PC-9 (cell line): ENCODE measurements around the gene OR10H2. TPM values are rescaled to one million over a fixed set of nuclear protein-coding genes. Genes with fewer than 3 reads are reported as not detected.

ENCODE experiments used
- BruUV-seq: library from RNA; stranded (reverse); fragments of 400-500 nt; replicated peaks from 2 replicates; lab custom pipeline; 2021; lab: Mats Ljungman, UMichigan
- CTCF ChIA-PET: fragments of 300-600 bp; sonication (Branson Sonifier 250); formaldehyde crosslinking; loops from one replicate; lab custom pipeline; 2022; ENCODE audit warnings: antibody characterized with exemption; lab: Charles Lee
- POLR2A ChIA-PET: fragments of 300-600 bp; sonication (Branson Sonifier 250); formaldehyde crosslinking; loops from one replicate; lab custom pipeline; 2022; ENCODE audit warnings: antibody characterized with exemption; ENCODE audit not compliant: unreplicated experiment; lab: Charles Lee
- DNase-seq, 2 experiments: peaks; one replicate each; pipeline versions ENCODE4 v3.0.0 to v3.0.0-alpha.2; 2015 to 2022; ENCODE audit warnings: mixed read lengths in 1 of 2
- H2AFZ ChIP-seq: fragments of 200-600 bp; sonication (generic); 2 replicates; pipeline ENCODE4 v1.8.1; 2017; ENCODE audit warnings: antibody characterized with exemption
- H3F3A ChIP-seq: fragments of 200-600 bp; sonication (generic); 2 replicates; pipeline ENCODE4 v1.8.1; 2017; ENCODE audit warnings: antibody characterized with exemption, mild to moderate bottlenecking, low read depth; ENCODE audit not compliant: insufficient read depth
- H3K27ac ChIP-seq: fragments of 200-600 bp; sonication (generic); 2 replicates; pipeline ENCODE4 v1.6.1; 2016; ENCODE audit warnings: mixed run types
- H3K27me3 ChIP-seq: fragments of 200-600 bp; sonication (generic); 2 replicates; pipeline ENCODE4 v1.6.1; 2016; ENCODE audit warnings: low read depth, mixed run types; ENCODE audit not compliant: insufficient read depth
- H3K36me3 ChIP-seq: fragments of 200-600 bp; sonication (generic); 2 replicates; pipeline ENCODE4 v1.6.1; 2016; ENCODE audit warnings: low read depth, mixed run types
- H3K4me1 ChIP-seq: fragments of 200-600 bp; sonication (generic); replicated peaks from 2 replicates; pipeline ENCODE4 v1.6.1; 2016; ENCODE audit warnings: mixed run types; ENCODE audit not compliant: insufficient read depth
- H3K4me2 ChIP-seq: fragments of 200-600 bp; sonication (generic); 2 replicates; pipeline ENCODE4 v1.6.1; 2017; ENCODE audit warnings: mixed run types
- H3K4me3 ChIP-seq: fragments of 200-600 bp; sonication (generic); 2 replicates; pipeline ENCODE4 v1.6.1; 2016; ENCODE audit warnings: mixed run types
- H3K79me2 ChIP-seq: fragments of 200-600 bp; sonication (generic); 2 replicates; pipeline ENCODE4 v1.6.1; 2017; ENCODE audit warnings: low read depth, mixed run types
- H3K9me2 ChIP-seq: fragments of 200-600 bp; sonication (generic); 2 replicates; pipeline ENCODE4 v1.8.1; 2017; ENCODE audit warnings: mild to moderate bottlenecking; ENCODE audit not compliant: insufficient read depth
- H3K9me3 ChIP-seq: fragments of 200-600 bp; sonication (generic); 2 replicates; pipeline ENCODE4 v1.8.1; 2016; ENCODE audit warnings: low read depth; ENCODE audit not compliant: insufficient read depth
- H4K20me1 ChIP-seq: fragments of 200-600 bp; sonication (generic); 2 replicates; pipeline ENCODE4 v1.8.1; 2017; ENCODE audit not compliant: insufficient read depth
- EZH2 ChIP-seq: fragments of 200-600 bp; sonication (generic); IDR thresholded peaks from 2 replicates; pipeline ENCODE4 v1.8.0; 2017; ENCODE audit warnings: antibody characterized with exemption, low read depth
- intact Hi-C: fragments of 100-400 bp; cut with micrococcal nuclease; formaldehyde crosslinking; loops from one replicate; pipeline ENCODE4 v1.10.0; 2022; ENCODE audit not compliant: unreplicated experiment
- total RNA-seq: library from RNA; stranded (reverse); gene quantifications from 2 replicates; pipeline ENCODE4 v1.2.3, GENCODE V29; 2021
- TF ChIP-seq, protein P1 (sequence below): fragments of 200-600 bp; sonication (generic); conservative IDR thresholded peaks from 2 replicates; pipeline ENCODE4 v1.6.1; 2017; ENCODE audit warnings: mixed run types, antibody characterized with exemption, mild to moderate bottlenecking, moderate library complexity

The OR10H2 gene
- total RNA-seq, 1 experiment from 2014 or later, result not detected

DNA sequence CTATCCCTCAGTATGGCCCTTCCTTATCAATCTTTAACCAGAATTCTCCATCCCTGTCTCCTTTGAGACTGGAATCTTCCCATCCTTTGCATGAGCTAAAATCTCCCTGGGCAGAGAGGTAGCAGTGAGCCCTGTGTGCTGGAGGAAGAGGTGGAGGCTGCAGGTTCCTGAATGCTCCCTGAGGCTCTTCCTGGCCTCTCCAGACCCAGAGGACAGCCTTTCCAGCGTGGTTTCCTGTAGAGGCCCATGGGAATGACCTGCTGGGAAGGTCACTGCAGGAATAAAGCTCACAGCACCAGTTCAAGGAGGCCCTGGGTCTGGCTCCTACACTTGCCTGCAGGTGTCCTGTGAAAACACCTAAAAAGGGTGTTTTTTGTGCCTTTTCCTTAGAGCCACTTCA lies 4.6 kb downstream of the OR10H2 start:
- Histone ChIP-seq H3K4me2 (no peak overlapping the region), H3K79me2 (no peaks in the 10 kb centered on the region), H3K4me1 (no peaks in the 10 kb centered on the region), H3K9me2 (no peaks in the 10 kb centered on the region), H3F3A (no peaks in the 10 kb centered on the region), H3K36me3 (no peaks in the 10 kb centered on the region), H3K4me3 (no peak overlapping the region), H3K9me3 (no peaks in the 10 kb centered on the region), H4K20me1 (no peaks in the 10 kb centered on the region), H3K27me3 (peaks cover 14% of the 10 kb centered on the region; the same call in 1 of the 2 replicates), H2AFZ (no peak overlapping the region), H3K27ac (no peak overlapping the region)
- intact Hi-C loops, result no loop called here
- ChIA-PET CTCF (no interaction called here), POLR2A (interaction anchor here (0.7 kb wide), 1 partner anchor 1298 kb away, joined by 3 read pairs; no protein-coding TSS in a partner anchor)
- no peak for DNase-seq
- no TSS peak for BruUV-seq
- TF ChIP-seq EZH2, result no peak
- TF ChIP-seq, protein P1, sequence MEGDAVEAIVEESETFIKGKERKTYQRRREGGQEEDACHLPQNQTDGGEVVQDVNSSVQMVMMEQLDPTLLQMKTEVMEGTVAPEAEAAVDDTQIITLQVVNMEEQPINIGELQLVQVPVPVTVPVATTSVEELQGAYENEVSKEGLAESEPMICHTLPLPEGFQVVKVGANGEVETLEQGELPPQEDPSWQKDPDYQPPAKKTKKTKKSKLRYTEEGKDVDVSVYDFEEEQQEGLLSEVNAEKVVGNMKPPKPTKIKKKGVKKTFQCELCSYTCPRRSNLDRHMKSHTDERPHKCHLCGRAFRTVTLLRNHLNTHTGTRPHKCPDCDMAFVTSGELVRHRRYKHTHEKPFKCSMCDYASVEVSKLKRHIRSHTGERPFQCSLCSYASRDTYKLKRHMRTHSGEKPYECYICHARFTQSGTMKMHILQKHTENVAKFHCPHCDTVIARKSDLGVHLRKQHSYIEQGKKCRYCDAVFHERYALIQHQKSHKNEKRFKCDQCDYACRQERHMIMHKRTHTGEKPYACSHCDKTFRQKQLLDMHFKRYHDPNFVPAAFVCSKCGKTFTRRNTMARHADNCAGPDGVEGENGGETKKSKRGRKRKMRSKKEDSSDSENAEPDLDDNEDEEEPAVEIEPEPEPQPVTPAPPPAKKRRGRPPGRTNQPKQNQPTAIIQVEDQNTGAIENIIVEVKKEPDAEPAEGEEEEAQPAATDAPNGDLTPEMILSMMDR, result no peak

DNA sequence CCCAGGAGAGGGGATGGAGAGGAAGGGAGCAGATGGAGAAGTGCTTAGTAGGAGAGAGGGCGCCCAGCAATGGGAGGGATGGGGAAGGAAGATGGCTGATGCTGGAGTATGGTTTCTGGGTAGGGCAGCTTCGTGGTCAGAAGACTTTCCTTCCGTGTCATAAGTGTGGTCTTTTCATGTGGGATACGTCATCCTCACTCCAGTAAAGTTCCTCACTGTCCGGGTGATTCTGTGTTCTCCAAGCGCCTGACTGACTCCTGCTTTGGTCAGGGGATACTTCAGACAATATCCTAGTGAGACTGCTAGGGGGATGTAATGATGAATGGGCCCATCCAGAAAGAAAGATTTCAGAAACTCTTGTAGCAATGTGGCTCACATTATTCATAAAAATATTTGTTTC lies 6.1 kb downstream of the OR10H2 start:
- Histone ChIP-seq H3K4me1 (no peaks in the 10 kb centered on the region), H3K27ac (no peak overlapping the region), H3K9me3 (no peaks in the 10 kb centered on the region), H3K79me2 (no peaks in the 10 kb centered on the region), H4K20me1 (no peaks in the 10 kb centered on the region), H3K4me3 (no peak overlapping the region), H3F3A (no peaks in the 10 kb centered on the region), H3K9me2 (no peaks in the 10 kb centered on the region), H3K4me2 (no peak overlapping the region), H3K27me3 (peaks cover 12% of the 10 kb centered on the region; the same call in 1 of the 2 replicates), H2AFZ (no peak overlapping the region), H3K36me3 (no peaks in the 10 kb centered on the region)
- DNase-seq, result peak in 1 of 2 experiments; percentile 5
- no TSS peak for BruUV-seq
- POLR2A ChIA-PET, result no interaction called here
- TF ChIP-seq, protein P1, result no peak
- TF ChIP-seq EZH2, result no peak
- CTCF ChIA-PET, result no interaction called here
- intact Hi-C loops, result no loop called here

DNA sequence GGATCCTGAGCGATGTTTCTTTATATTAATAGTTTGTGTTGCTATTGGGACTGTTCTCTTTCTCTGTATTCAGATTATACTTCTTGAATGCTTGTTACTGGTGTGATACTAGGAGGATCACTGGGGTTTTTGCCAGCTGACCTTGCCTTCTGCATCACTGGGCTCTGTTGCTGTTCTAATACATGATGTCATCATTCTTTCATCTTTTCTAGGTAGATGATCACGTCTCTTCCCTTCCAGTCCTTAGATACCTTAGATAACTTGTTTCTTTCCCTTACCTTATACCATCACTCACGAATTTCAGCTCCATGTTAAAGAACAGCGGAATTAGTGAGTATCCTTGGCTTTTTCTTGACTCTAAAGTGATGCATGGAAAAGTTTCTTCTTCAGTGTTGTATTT lies 9.9 kb downstream of the OR10H2 start, which contains the start of gene OR10H3:
TSS of gene OR10H3 (plus strand) at position 264 of the 400 bp plus-strand sequence. CDS start 3,408 bp downstream, outside the sequence.
- ChIA-PET POLR2A (no interaction called here), CTCF (no interaction called here)
- no peaks in the 10 kb centered on the region for H4K20me1 ChIP-seq
- H3K9me2 ChIP-seq, result no peaks in the 10 kb centered on the region
- H3K27ac ChIP-seq, result no peak within 1 kb of the TSS
- intact Hi-C loops, result no loop called here
- no TSS peak for BruUV-seq
- no peak within 1 kb of the TSS for H2AFZ ChIP-seq
- 0 out of 2 replicates have a peak, but pooled peaks cover 5% of the 10 kb centered on the region for H3K9me3 ChIP-seq
- no peaks in the 10 kb centered on the region for H3K79me2 ChIP-seq
- TF ChIP-seq EZH2, result no peak
- TF ChIP-seq, protein P1, result no peak
- H3K4me3 ChIP-seq, result no peak within 1 kb of the TSS
- H3K36me3 ChIP-seq, result no peaks in the 10 kb centered on the region
- no peaks in the 10 kb centered on the region for H3K4me1 ChIP-seq
- H3F3A ChIP-seq, result no peaks in the 10 kb centered on the region
- DNase-seq, result no peak
- H3K27me3 ChIP-seq, result peaks cover 4% of the 10 kb centered on the region; the same call in 1 of the 2 replicates
- no peak within 1 kb of the TSS for H3K4me2 ChIP-seq
